ENCODE measurements around the gene VCAM1. TPM values are rescaled to one million over a fixed set of nuclear protein-coding genes. Genes with fewer than 3 reads are reported as not detected.

Gene VCAM1
- total RNA-seq, 1 experiment from 2014 or later = not detected

- DNase-seq (ENCODE audit: low spot score) = no peak
- in situ Hi-C loops (cut with HindIII; ENCODE audit: low sequenced_read_pairs) = no loop called here
Observed at GRCh38 chr1:100720101-100720500, 559 bp downstream of the VCAM1 start.

GRCh38 chr1:100720751-100721150 lies 1.2 kb downstream of the VCAM1 start:
- DNase-seq (ENCODE audit: low spot score) = no peak
- in situ Hi-C loops (cut with HindIII; ENCODE audit: low sequenced_read_pairs) = no loop called here

GRCh38 chr1:100721526-100722207 lies 2.1 kb downstream of the VCAM1 start:
- in situ Hi-C loops (cut with HindIII; ENCODE audit: low sequenced_read_pairs) = no loop called here
- no peak for DNase-seq (ENCODE audit: low spot score)

GRCh38 chr1:100722221-100722620 lies 2.7 kb downstream of the VCAM1 start:
- DNase-seq (ENCODE audit: low spot score) = no peak
- in situ Hi-C loops (cut with HindIII; ENCODE audit: low sequenced_read_pairs) = no loop called here

- in situ Hi-C loops (cut with HindIII; ENCODE audit: low sequenced_read_pairs) = no loop called here
- DNase-seq (ENCODE audit: low spot score) = no peak
Observed at GRCh38 chr1:100724281-100724680, 4.7 kb downstream of the VCAM1 start.

- in situ Hi-C loops (cut with HindIII; ENCODE audit: low sequenced_read_pairs) = no loop called here
- DNase-seq (ENCODE audit: low spot score) = no peak
Observed at GRCh38 chr1:100730130-100730529, 10.6 kb downstream of the VCAM1 start.

GRCh38 chr1:100731309-100731708 lies 11.8 kb downstream of the VCAM1 start:
- in situ Hi-C loops (cut with HindIII; ENCODE audit: low sequenced_read_pairs) = no loop called here

GRCh38 chr1:100731758-100732157 lies 12.2 kb downstream of the VCAM1 start:
- in situ Hi-C loops (cut with HindIII; ENCODE audit: low sequenced_read_pairs) = no loop called here
- no peak for DNase-seq (ENCODE audit: low spot score)

More at GRCh38 chr1:100731309-100731708, 11.8 kb downstream of the VCAM1 start:
- DNase-seq (ENCODE audit: low spot score) = no peak

GRCh38 chr1:100734676-100735075 lies 15.1 kb downstream of the VCAM1 start:
- DNase-seq (ENCODE audit: low spot score) = no peak
- in situ Hi-C loops (cut with HindIII; ENCODE audit: low sequenced_read_pairs) = no loop called here

- in situ Hi-C loops (cut with HindIII; ENCODE audit: low sequenced_read_pairs) = no loop called here
Observed at GRCh38 chr1:100735244-100735643, 15.7 kb downstream of the VCAM1 start.

GRCh38 chr1:100736324-100736723 lies 16.8 kb downstream of the VCAM1 start:
- DNase-seq (ENCODE audit: low spot score) = no peak
- in situ Hi-C loops (cut with HindIII; ENCODE audit: low sequenced_read_pairs) = no loop called here

More at GRCh38 chr1:100735244-100735643, 15.7 kb downstream of the VCAM1 start:
- no peak for DNase-seq (ENCODE audit: low spot score)

GRCh38 chr1:100736746-100737145 lies 17.2 kb downstream of the VCAM1 start:
- in situ Hi-C loops (cut with HindIII; ENCODE audit: low sequenced_read_pairs) = no loop called here
- DNase-seq (ENCODE audit: low spot score) = no peak

GRCh38 chr1:100746542-100746932 lies 27.0 kb downstream of the VCAM1 start:
- in situ Hi-C loops (cut with HindIII; ENCODE audit: low sequenced_read_pairs) = no loop called here
- DNase-seq (ENCODE audit: low spot score) = no peak

- DNase-seq (ENCODE audit: low spot score) = no peak
- in situ Hi-C loops (cut with HindIII; ENCODE audit: low sequenced_read_pairs) = no loop called here
Observed at GRCh38 chr1:100747771-100748170, 28.2 kb downstream of the VCAM1 start.

GRCh38 chr1:100750005-100750885 lies 30.7 kb downstream of the VCAM1 start:
- DNase-seq (ENCODE audit: low spot score) = no peak
- in situ Hi-C loops (cut with HindIII; ENCODE audit: low sequenced_read_pairs) = no loop called here

GRCh38 chr1:100752791-100753190 lies 33.2 kb downstream of the VCAM1 start:
- no peak for DNase-seq (ENCODE audit: low spot score)
- in situ Hi-C loops (cut with HindIII; ENCODE audit: low sequenced_read_pairs) = no loop called here

- DNase-seq (ENCODE audit: low spot score) = no peak
- in situ Hi-C loops (cut with HindIII; ENCODE audit: low sequenced_read_pairs) = no loop called here
Observed at GRCh38 chr1:100757946-100758345, 38.4 kb downstream of the VCAM1 start.

- no peak for DNase-seq (ENCODE audit: low spot score)
- in situ Hi-C loops (cut with HindIII; ENCODE audit: low sequenced_read_pairs) = no loop called here
Observed at GRCh38 chr1:100759188-100759587, 39.6 kb downstream of the VCAM1 start.

- in situ Hi-C loops (cut with HindIII; ENCODE audit: low sequenced_read_pairs) = no loop called here
Observed at GRCh38 chr1:100760511-100760910, 41.0 kb downstream of the VCAM1 start.

GRCh38 chr1:100762461-100762860 lies 42.9 kb downstream of the VCAM1 start:
- no peak for DNase-seq (ENCODE audit: low spot score)

More at GRCh38 chr1:100760511-100760910, 41.0 kb downstream of the VCAM1 start:
- DNase-seq (ENCODE audit: low spot score) = no peak

More at GRCh38 chr1:100762461-100762860, 42.9 kb downstream of the VCAM1 start:
- in situ Hi-C loops (cut with HindIII; ENCODE audit: low sequenced_read_pairs) = no loop called here

Measured in G401 (cell line).